ENCODE data around the gene ACOT7.
A peak's percentile ranks its signal among the peaks of the same experiment; 100 is the strongest.

DNA sequence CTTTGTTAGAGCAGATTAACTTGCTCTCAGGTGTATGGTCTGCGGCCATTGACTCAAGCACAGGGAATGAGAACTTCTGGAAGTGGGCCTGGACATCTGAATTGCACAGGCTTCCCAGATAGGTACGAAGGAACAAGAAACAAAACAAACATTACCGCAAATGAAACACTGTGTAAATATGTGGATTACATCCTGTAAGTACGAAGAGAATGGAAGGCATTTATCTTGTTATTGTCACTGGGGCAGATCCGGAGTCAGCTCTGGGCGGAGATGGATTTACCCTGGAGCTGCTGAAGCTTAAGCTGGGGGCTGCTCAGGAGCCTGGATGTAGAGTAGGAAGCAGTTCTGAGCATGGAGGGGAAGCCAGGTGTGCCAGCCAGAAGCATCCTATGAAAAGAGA is 19.3 kb upstream of the ACOT7 start:
- TF ChIP-seq CTCF (CRISPR knock-in tag; IDR thresholded peaks at IDR 0.05), result no peak
- TF ChIP-seq EZH2 (conservative IDR thresholded peaks at IDR 0.05; ENCODE audit: low read depth, low read length), result no peak
- peak; percentile 28; the same call in 1 of the 2 replicates for TF ChIP-seq RXRB (CRISPR knock-in tag; IDR thresholded peaks at IDR 0.05; ENCODE audit: borderline replicate concordance)
- TF ChIP-seq MLLT10 (CRISPR knock-in tag; IDR thresholded peaks at IDR 0.05), result no peak
- no peak for TF ChIP-seq NFKBIZ (CRISPR knock-in tag; IDR thresholded peaks at IDR 0.05)
- no peak for TF ChIP-seq FOXJ3 (CRISPR knock-in tag; IDR thresholded peaks at IDR 0.05; ENCODE audit: borderline replicate concordance)
- no peak for TF ChIP-seq KLF11 (CRISPR knock-in tag; IDR thresholded peaks at IDR 0.05)
- TF ChIP-seq PRDM4 (CRISPR knock-in tag; IDR thresholded peaks at IDR 0.05; ENCODE audit: borderline replicate concordance), result no peak
- TF ChIP-seq ATF7 (IDR thresholded peaks at IDR 0.05), result no peak
- TF ChIP-seq ATF7 (CRISPR knock-in tag; IDR thresholded peaks at IDR 0.05), result no peak
- TF ChIP-seq KDM1A (CRISPR knock-in tag; IDR thresholded peaks at IDR 0.05), result no peak

Measured in HepG2 (cell line).